Type B pancreatic cell (in vitro differentiated cells): ENCODE measurements around the gene TOGARAM2. TPM values are rescaled to one million over a fixed set of nuclear protein-coding genes. Genes with fewer than 3 reads are reported as not detected.

Experiments used
- DNase-seq: peaks from one replicate; pipeline ENCODE4 v3.0.0; 2021; ENCODE audit warnings: mixed read lengths; ENCODE audit not compliant: unreplicated experiment; ENCODE audit errors: extremely low spot score
- H3K27ac Mint-ChIP-seq: 2 replicates; pipeline ENCODE4 v1.8.0; 2021; ENCODE audit warnings: mild to moderate bottlenecking, mixed read lengths
- H3K27me3 Mint-ChIP-seq: 2 replicates; pipeline ENCODE4 v1.8.0; 2021; ENCODE audit warnings: mixed read lengths
- H3K36me3 Mint-ChIP-seq: 2 replicates; pipeline ENCODE4 v1.8.0; 2021; ENCODE audit warnings: mixed read lengths
- H3K4me1 Mint-ChIP-seq: one replicate; pipeline ENCODE4 v1.8.0; 2021; ENCODE audit warnings: mixed read lengths; ENCODE audit not compliant: unreplicated experiment
- H3K4me3 Mint-ChIP-seq: 2 replicates; pipeline ENCODE4 v1.8.0; 2021; ENCODE audit warnings: mild to moderate bottlenecking, mixed read lengths
- H3K9me3 Mint-ChIP-seq: 2 replicates; pipeline ENCODE4 v1.8.0; 2021; ENCODE audit warnings: mixed read lengths
- CTCF ChIP-seq: fragments of 200-600 bp; sonication (generic); conservative IDR thresholded peaks from 2 replicates; pipeline ENCODE4 v1.5.0; 2021; ENCODE audit warnings: antibody characterized with exemption, mild to moderate bottlenecking
- total RNA-seq: library from RNA; stranded (reverse); gene quantifications from 2 replicates; pipeline ENCODE4 v1.2.1, GENCODE V29; 2021; ENCODE audit warnings: low replicate concordance

Gene TOGARAM2
- total RNA-seq, 1 donor from 2014 or later, result 1.6 TPM

- Mint-ChIP-seq H3K4me3 (no peak overlapping the region), H3K27me3 (peaks cover 15% of the 10 kb centered on the region), H3K9me3 (no peaks in the 10 kb centered on the region), H3K36me3 (no peaks in the 10 kb centered on the region), H3K4me1 (peaks cover 17% of the 10 kb centered on the region), H3K27ac (no peak overlapping the region)
- no peak for TF ChIP-seq CTCF
- DNase-seq, result no peak
Measured at GRCh38 chr2:28994679-28995078, 13.6 kb downstream of the TOGARAM2 start.

GRCh38 chr2:28995765-28996750 is 15.0 kb downstream of the TOGARAM2 start:
- H3K36me3 Mint-ChIP-seq, result no peaks in the 10 kb centered on the region
- peaks cover 15% of the 10 kb centered on the region for H3K27me3 Mint-ChIP-seq
- H3K27ac Mint-ChIP-seq, result no peak overlapping the region
- no peak overlapping the region for H3K4me3 Mint-ChIP-seq
- peaks cover 17% of the 10 kb centered on the region for H3K4me1 Mint-ChIP-seq
- H3K9me3 Mint-ChIP-seq, result no peaks in the 10 kb centered on the region
- no peak for DNase-seq
- TF ChIP-seq CTCF, result no peak

- Mint-ChIP-seq H3K9me3 (no peaks in the 10 kb centered on the region), H3K27me3 (peaks cover 15% of the 10 kb centered on the region), H3K4me3 (no peak overlapping the region), H3K36me3 (no peaks in the 10 kb centered on the region), H3K27ac (no peak overlapping the region), H3K4me1 (peaks cover 17% of the 10 kb centered on the region)
- no peak for TF ChIP-seq CTCF
- DNase-seq, result no peak
Measured at GRCh38 chr2:28997237-28997846, 16.2 kb downstream of the TOGARAM2 start.

GRCh38 chr2:28997847-28998735 is 17.0 kb downstream of the TOGARAM2 start:
- no peak for DNase-seq
- no peak overlapping the region for H3K27ac Mint-ChIP-seq
- no peaks in the 10 kb centered on the region for H3K36me3 Mint-ChIP-seq
- H3K4me3 Mint-ChIP-seq, result no peak overlapping the region
- H3K27me3 Mint-ChIP-seq, result peaks cover 15% of the 10 kb centered on the region
- no peaks in the 10 kb centered on the region for H3K9me3 Mint-ChIP-seq
- peaks cover 17% of the 10 kb centered on the region for H3K4me1 Mint-ChIP-seq
- no peak for TF ChIP-seq CTCF

GRCh38 chr2:29000481-29000880 is 19.4 kb downstream of the TOGARAM2 start:
- Mint-ChIP-seq H3K36me3 (no peaks in the 10 kb centered on the region), H3K4me1 (peaks cover 10% of the 10 kb centered on the region), H3K4me3 (no peak overlapping the region), H3K27ac (no peak overlapping the region), H3K9me3 (no peaks in the 10 kb centered on the region), H3K27me3 (peaks cover 8% of the 10 kb centered on the region)
- TF ChIP-seq CTCF, result no peak
- DNase-seq, result no peak
